Keratinocyte (primary cell): ENCODE data around the gene HDAC9.

ENCODE experiments used
- CTCF ChIP-seq, 3 experiments: IDR thresholded peaks in 1 of 3; conservative IDR thresholded peaks in 1 of 3; optimal IDR thresholded peaks in 1 of 3; 2 replicates in 2 of 3; 3 replicates in 1 of 3; pipeline versions ENCODE3 to v1.5.1; 2011; ENCODE audit warnings: low read length in 3 of 3, mild to moderate bottlenecking in 3 of 3, moderate library complexity in 2 of 3, control low read depth in 1 of 3, inconsistent platforms in 1 of 3; ENCODE audit not compliant: insufficient read depth in 2 of 3; ENCODE audit errors: extremely low read depth in 1 of 3
- EZH2 ChIP-seq: IDR thresholded peaks from one replicate; pipeline ENCODE4 v1.6.1; 2012; ENCODE audit warnings: inconsistent platforms, mild to moderate bottlenecking, low read length, moderate library complexity

GRCh38 chr7:18756378-18757050 lies 261.0 kb downstream of the HDAC9 start:
- no peak for TF ChIP-seq CTCF (optimal IDR thresholded peaks at IDR 0.05 in 1 of 3, IDR thresholded peaks at IDR 0.05 in 1 of 3, conservative IDR thresholded peaks at IDR 0.05 in 1 of 3; ENCODE audit: extremely low read depth in 1 of 3, insufficient read depth in 2 of 3, low read length in 3 of 3)
- no peak for TF ChIP-seq EZH2
